GM21526 (cell line): Measurements from ENCODE around the gene CAMKMT.

Experiments used
- ATAC-seq: cut with Tn5 transposase; IDR thresholded peaks from one replicate; pipeline ENCODE4 v1.9.1; 2021; ENCODE audit warnings: moderate library complexity; ENCODE audit not compliant: unreplicated experiment, low FRiP score

CAMKMT gene

GRCh38 chr2:44786045-44786816, 424.5 kb downstream of the CAMKMT start:
- ATAC-seq, result no peak

- ATAC-seq, result no peak
Observed at GRCh38 chr2:44786817-44787214, 425.1 kb downstream of the CAMKMT start.

GRCh38 chr2:44787663-44788062, 425.9 kb downstream of the CAMKMT start:
- ATAC-seq, result no peak

- ATAC-seq, result no peak
Observed at GRCh38 chr2:44789446-44789845, 427.7 kb downstream of the CAMKMT start.

GRCh38 chr2:44789971-44790721, 428.4 kb downstream of the CAMKMT start:
- ATAC-seq, result no peak

GRCh38 chr2:44793322-44793870, 431.6 kb downstream of the CAMKMT start:
- ATAC-seq, result no peak

- ATAC-seq, result no peak
Observed at GRCh38 chr2:44796771-44797170, 435.0 kb downstream of the CAMKMT start.

- ATAC-seq, result no peak
Observed at GRCh38 chr2:44798139-44798659, 436.5 kb downstream of the CAMKMT start.

GRCh38 chr2:44799105-44799504, 437.4 kb downstream of the CAMKMT start:
- no peak for ATAC-seq

GRCh38 chr2:44799754-44800153, 438.0 kb downstream of the CAMKMT start:
- no peak for ATAC-seq

- no peak for ATAC-seq
Observed at GRCh38 chr2:44801289-44801840, 439.6 kb downstream of the CAMKMT start.

- no peak for ATAC-seq
Observed at GRCh38 chr2:44801841-44802776, 440.4 kb downstream of the CAMKMT start.

GRCh38 chr2:44802777-44803424, 441.2 kb downstream of the CAMKMT start:
- ATAC-seq, result no peak

- no peak for ATAC-seq
Observed at GRCh38 chr2:44804406-44805265, 442.9 kb downstream of the CAMKMT start.

GRCh38 chr2:44805401-44806235, 443.9 kb downstream of the CAMKMT start:
- ATAC-seq, result no peak

- ATAC-seq, result no peak
Observed at GRCh38 chr2:44807201-44808025, 445.7 kb downstream of the CAMKMT start.
